HG03457 (cell line): ENCODE results near the gene RIMBP2.

Experiments used
- ATAC-seq: cut with Tn5 transposase; IDR thresholded peaks from one replicate; pipeline ENCODE4 v1.9.1; 2021; ENCODE audit warnings: moderate number of reproducible peaks; ENCODE audit not compliant: unreplicated experiment

The RIMBP2 gene

DNA sequence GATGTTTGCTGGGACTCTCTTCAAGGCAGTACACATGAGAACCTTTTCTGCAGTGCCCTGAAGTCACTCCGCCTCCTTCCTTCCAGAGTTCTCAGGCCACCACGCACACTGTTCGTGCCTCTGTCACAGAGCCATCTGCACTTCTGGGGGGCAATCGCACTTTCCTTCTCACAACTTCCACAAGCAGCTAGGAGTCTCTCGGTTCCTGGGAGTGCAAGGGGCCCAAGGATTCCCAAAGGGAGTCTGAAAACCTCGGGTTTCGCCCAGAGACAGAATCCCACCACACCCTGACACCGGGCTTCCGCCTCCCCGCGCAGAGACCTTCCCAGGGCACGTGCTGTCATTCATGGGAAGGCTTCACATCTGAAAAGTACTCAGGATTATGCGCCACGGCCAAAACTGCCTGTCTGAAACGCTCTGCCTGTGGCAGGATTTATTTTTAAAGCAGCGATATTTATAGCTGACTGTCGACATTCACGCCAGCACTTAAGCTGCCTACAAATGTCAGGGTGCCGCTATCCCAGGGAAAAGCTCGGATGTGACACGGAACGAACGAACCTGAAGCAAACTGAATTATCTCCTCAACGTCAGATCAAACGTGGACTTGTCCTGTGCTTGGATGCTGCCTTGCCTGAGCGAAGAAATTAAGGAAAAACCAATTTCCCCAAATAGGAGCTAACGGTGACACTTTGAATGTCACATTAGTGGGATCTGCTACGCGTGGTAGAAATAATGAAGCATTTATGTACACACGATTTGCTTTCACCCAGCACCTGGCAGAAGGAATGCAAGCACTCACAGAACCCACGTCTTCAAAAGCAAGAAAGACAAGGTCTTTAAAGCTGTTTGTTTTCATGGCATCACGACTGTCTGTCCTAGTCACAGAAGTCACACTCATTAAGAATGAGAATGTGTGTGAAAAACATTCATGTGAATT is 224.4 kb downstream of the RIMBP2 start:
- ATAC-seq = no peak

DNA sequence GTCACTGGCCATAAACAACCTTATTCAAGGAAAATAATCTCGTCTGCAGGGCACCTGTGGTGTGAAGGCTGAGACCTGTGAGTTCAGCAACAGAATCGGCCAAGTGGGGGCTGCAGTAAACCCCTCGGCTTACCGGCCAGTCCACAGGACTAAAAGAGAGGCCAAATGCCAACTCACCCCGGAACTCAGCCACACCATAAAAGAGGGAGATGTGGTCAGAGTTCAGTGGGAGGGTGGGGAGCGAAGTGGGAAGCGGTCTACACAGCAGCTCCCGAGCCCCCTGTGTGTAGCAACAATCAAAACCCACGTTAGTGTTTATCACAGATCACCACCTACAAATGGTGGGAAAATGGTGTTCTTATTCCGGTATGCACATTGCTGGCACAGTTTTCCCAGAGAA is 225.4 kb downstream of the RIMBP2 start:
- ATAC-seq = no peak

DNA sequence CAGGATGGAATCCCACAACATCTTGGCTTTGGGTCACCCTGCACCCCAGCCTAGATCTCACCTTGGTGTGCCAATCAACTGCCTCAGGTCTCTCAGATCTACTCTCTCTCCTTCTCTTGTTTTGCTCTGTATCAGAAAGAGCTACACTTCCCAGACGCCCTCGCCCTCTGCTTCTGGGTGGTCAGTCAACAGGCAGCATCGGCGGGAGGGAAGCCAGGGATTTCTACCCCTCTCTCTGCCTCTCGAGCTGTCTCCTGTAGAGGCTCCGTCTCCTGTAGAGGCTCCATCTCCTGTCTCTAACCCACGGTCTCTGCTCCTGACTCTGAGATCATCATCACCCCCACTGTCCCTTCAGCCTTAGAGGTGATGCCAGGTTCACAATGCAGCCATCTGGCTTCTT is 226.8 kb downstream of the RIMBP2 start:
- ATAC-seq = no peak

DNA sequence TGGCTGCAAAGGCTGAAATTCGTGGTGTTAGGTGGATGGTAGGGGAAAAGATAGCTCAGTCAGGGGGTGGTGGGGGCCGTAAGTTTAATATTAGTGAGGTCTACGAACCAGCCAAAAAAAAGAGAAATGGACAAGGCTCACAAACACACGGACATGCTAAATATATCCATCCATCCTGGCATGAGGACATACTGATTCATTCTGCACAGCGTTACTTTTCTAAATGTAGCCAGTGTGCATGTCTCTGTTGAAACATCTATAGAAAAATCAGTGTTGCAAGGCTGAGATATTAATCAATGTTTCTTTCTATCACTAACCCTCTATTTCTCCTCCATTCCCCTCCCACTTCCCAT is 227.8 kb downstream of the RIMBP2 start:
- no peak for ATAC-seq

DNA sequence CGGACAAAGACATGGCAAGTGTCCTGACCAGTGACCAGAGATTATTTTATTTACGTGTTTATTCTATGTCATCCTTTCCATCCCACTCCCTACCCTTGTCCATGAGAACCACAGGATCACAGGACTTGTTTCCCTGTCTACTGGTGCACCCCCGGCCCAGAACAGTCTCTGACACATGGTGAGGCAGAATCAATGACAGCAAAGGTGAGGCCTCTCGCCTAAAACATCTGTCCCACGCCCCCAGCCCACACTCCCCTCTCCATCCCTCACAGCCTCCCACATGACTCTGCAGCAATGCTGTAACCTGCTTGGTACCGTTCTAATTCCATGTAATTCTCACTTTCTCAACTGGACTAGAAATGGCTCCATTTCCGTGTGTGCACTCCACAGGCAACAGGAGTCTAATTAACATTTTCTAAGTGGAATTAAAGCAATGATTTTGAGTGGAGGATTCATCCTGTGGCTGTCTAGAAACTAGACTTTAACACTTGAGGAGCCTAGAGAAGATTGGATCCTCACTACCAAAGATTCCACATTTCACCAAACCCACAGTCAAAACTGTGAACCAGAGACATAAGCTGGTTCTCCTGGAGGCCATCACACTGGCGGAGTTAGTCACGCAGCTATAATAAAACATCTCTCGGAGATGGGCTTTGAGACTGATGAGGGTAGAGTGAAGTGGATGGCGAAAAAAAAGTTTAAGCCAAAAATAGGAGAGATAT is 228.3 kb downstream of the RIMBP2 start:
- ATAC-seq = no peak

DNA sequence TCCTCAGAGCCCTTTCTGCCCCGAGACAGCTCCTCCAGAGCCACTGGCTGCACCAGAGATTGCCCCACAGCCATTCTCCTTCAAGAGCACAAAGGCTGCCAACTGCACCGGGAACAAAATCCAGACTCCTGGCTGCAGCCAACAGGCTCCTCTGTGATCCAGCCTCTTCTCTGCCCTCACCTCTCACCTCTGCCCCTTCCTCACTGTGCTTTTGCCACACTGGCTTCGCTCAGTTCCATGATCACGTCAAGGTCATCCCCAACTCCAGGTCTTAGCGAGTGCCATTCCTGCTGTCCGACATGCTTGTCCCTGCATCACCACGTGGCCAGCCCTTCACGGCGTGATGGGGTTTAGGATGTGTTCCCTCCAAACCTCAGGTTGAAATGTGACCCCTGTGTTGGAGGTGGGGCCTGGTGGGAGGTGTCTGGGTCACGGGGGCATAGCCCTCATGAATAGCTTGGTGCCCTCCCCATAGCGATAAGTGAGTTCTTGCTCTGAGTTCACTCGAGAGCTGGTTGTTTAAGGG is 229.1 kb downstream of the RIMBP2 start:
- ATAC-seq = no peak

DNA sequence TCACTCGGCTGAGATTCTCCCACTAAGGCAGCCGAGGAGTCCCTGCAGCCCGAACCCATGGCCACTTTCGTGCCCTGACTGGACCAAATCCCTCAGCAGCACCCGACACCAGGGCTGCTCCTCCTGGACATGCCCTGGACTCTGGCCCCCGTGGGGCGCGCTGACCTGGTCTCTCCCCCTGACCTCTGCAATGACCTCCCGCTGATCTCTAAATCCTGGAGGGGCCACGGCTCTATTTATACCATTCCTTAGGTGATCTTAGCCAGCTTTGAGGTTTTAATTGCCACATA is 230.0 kb downstream of the RIMBP2 start:
- ATAC-seq = no peak

DNA sequence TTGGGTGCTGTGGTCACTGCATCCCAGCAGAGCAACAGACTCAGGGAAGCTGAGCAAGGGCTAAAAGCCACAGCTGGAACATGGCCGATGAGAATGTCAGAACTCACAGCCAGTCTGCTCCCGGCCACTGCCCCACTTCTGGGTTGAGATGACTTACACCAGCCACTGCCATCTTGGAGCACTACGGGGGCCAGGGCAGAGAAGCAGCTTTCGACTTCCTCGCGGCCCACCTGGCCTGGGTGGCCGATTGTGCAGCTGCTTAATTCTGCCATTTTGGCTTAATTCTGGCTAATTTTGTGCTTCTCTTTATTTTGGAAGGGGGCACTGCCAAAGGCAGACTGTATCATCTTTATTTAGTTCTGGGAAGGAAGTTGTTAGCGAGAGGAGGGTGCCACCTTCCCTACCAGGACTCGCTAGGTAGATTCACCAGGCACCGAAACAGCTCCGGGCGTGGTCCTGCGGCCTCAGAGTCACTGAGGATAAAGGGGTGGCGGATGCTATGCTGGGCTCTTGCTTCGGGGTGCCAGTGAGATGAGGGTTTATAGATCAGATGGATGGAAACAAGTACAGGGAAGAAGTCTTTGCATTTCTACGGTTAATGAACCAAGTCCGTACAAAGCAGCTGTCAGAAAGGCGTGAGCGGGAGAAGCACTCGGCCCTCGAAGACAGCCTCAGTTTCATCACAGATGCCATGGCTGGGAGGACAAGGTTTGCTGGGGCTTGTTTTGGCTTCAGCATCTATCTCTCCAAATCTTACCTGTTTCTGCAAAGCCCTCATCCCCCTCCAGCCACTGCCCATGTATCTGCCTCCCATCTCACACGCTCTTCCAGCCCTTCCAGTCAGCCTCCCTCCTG is 230.6 kb downstream of the RIMBP2 start:
- ATAC-seq = no peak

DNA sequence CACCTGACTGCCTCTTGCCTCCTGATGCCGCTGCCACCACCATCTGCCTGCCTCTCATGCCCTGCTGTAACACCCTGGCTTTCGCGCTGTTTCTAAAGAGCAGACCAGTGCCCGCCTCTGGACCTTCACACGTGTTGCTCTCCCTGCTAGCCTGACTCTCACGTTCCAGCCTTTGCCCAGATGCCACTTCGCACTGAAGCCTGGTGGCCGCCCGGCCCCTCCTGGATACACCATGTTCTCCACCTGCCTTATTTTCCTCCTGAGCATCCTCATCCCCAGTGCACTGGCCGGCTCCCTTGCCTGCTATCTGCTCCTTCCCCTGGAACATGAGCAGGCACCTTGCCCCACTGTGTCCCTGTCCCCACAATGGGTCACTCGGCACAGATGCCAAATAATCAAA is 231.9 kb downstream of the RIMBP2 start:
- no peak for ATAC-seq

DNA sequence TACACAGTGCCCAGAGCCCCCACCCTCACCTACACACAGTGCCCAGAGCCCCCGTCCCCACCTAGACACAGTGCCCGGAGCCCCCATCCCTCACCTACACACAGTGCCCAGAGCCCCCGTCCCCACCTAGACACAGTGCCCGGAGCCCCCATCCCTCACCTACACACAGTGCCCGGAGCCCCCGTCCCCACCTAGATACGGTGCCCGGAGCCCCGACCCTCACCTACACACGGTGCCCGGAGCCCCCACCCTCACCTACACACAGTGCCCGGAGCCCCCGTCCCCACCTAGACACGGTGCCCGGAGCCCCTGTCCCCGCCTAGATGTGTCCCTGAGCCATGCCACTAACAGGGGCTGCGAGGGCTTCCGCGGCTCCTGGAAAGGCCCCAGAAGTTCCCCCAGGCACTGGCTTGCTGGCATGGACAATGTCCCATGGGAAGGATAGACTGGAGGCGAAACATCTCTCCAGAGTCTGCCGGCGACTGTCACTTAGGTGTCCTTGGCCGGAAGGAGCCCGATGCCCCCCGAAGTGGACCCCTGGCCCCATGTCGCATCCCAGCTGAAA is 232.4 kb downstream of the RIMBP2 start:
- ATAC-seq = no peak

DNA sequence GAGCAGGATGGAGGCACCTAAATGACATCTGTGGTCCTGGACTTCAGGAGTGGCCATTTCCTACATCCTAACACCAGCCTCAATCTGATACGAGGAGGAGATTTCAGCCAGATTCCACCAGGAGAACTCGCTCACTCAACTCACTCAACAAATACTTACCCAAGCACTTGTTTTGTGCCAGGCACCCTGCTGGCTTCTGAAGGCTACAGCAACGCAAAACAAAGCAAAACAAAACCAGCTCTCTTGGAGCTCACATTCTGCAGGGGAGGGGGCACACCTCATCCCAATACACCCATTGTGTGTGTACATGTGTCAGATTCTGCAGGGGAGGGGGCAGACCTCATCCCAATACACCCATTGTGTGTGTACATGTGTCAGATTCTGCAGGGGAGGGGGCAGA is 233.7 kb downstream of the RIMBP2 start:
- no peak for ATAC-seq

DNA sequence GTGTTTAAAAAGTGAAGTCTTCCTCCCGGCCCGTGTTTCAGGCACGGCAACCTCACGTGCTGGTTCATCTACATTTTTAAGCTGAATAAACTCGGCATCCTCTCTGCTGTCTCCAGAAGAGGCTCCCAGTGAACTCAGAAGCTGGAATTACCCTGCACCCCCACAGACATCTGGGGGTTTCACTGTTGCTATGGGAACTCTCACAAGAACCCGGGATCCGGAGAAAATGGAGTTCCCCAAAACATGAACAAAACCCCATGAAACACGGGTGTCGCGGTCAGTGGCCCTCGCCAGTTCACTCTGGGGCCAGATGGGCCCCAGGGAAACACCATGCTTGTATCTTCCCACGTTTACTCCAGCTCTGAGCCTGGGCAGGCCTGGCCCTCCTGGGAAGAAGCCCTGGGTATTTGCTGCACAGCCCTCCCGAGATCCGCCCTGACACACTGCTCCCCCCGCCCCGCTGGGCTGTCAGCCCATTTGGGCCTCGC is 234.7 kb downstream of the RIMBP2 start:
- ATAC-seq = no peak

DNA sequence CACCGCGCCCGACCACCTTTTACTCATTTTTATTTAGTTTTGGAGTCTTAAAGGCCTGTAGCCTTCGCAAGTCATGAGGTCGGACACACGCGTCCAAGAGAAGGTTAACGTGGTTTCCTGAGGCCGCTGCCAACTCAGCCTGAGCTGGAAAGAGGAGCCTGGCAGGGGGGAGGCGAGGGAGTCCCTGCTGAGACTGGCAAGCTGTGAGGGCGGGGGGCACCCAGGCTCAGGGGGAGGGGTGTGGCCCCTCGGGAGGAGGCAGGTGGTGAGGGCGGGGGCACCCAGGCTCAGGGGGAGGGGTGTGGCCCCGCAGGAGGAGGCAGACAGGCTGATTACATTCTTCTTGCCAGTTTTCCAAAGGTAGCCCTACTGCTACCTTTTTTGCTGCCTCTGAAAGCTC is 235.2 kb downstream of the RIMBP2 start:
- no peak for ATAC-seq

DNA sequence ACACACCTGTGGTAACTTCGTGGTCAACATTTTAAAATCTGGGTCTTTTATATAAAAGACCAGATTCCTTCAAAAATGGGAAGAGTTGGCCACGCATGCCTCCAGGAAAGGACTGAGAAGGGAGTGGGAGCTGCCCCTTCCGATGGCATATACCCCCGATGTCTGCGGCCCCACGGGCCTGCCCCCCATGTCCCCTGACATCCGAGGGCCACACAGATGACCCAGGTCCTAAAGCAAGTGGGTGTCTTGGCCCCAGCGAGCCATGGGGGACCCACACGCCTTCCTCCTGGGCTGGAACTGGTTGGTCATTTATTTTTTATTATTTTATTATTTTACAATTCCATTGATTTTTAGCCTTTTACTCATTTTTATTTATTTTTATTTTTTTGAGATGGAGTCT is 235.9 kb downstream of the RIMBP2 start:
- ATAC-seq = no peak

DNA sequence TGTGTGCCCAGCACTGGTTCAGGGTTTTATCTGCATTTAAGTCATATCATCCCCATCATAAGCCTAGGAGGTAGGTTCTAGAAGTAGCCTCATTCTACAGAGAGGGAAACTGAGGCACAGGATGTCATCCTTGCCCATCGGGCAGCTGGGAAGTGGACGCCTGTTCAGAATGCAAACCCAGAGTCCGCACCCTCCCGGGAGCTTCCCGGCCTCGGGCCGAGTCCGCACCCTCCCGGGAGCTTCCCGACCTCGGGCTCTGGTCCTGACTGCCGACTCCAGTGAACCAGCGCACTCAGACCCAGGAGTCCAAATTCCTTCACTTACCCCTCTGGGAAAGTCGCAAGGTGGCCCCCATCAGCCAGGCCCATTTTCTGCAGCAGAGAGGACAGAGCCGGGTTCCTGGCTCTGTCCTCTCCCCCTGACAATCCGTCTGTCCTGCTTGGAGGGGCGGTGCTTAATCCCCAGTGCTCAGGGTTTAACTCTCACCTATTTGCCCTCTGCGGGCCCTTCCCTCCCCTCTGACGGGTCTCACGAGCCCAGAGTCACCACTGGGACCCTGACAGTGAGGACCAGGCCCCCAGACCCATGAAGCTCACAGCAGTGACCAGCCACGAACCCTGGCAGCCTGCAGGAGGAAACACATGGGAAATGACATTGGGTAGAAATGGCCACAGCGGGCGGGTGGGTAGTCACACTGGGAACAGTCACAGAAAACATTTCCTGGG is 236.5 kb downstream of the RIMBP2 start:
- ATAC-seq = no peak

DNA sequence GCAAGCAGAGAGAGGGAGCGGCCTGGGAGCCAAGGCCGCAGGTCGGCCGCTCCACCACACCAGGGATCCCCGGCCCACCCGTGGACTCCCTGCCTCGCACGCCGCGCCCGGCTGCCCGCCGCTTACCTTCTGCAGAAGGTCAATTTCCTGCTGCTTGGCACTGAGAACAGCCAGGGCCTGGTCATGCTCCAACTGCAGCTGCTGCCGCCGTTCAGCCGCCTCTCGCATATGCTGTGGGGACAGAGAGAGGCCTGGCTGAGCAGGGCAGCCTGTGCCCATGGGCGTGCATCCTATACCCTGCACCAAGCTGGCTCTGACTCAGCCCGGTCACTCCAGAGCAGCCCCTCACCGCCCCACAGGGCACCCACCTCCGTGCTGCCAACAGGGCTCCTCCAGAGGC is 237.3 kb downstream of the RIMBP2 start:
- ATAC-seq = no peak

DNA sequence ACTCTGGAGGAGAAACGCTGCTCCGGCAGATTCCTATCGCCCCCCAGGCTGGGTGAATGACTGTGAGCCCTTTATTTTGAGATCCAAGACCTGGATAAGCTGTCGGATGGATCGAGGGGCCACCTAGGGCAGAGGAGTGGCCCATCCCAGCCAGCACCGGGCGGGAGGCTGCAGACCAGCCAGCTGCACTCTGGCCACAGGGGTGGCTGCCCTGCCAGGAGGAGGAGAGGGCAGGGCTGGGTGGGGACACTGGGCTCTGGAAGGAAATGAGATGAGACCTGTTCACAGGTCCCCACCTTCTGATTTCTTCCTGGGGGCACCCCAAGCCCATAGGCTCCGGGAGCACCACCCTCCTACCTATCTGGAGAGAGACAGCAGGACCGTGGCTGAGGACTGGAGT is 238.4 kb downstream of the RIMBP2 start:
- no peak for ATAC-seq

DNA sequence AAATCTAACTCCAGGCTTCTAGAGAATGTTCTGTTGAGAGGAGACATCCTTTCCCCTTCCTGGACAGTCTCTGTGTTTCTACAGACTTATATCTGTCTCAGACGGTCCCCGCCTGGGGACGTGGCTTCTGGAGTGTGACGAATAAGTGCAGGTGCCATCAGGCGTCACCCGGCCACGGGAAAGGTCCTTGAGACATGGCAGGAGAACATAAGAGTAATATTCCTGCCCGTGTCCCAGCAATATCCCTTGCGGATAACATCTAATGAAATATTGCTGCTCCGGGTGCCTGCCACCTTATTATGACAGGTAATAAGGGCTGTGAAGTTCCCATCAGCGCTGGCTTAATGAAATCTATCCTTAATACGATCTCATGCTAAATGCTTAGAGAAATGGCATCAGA is 238.8 kb downstream of the RIMBP2 start:
- ATAC-seq = no peak

DNA sequence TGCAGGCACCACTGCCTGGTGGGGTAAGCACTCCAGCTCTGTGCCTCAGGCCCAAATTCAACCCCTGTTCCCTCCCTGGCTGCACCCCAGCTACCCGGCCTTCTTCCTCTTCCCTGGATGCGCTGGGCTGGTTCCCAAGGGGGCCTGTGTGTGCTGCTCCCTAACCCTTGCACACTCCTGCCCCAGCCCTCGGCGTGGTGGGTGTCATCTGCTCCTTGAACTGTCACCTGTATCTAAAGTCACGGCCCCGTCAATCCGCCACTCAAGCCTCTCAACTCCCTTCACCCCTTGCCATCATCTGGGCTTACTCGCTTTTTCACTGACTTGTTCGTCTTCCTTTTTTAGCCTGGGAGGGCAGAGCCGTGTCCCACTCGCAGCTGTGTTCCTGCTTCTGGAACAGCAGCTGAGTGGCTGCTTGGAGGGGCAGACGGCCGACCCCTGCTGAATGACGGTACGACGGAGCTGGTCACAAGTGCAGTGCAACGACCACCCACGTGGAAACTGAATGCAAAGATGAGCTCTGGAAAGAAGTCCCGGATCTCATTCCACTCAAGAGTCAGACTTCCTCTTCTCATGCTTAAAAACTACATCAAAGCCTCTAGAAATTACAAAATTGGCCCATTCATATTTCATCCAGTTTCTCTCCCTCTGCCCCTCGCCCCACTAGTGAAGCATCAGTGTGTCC is 239.5 kb downstream of the RIMBP2 start:
- no peak for ATAC-seq
